Urinary bladder (tissue), 2 donors: ENCODE data around the gene ETDC. TPM values are rescaled to one million over a fixed set of nuclear protein-coding genes. Genes with fewer than 3 reads are reported as not detected.

ENCODE experiments used
- polyA plus RNA-seq: library from polyadenylated mRNA; stranded (reverse); fragments of 200-250 nt; gene quantifications from one replicate; pipeline ENCODE4 v1.2.3, GENCODE V29; 2013
- total RNA-seq: library from RNA; depleted of rRNA; stranded (reverse); fragments of >200 nt; gene quantifications from one replicate; pipeline ENCODE4 v1.2.3, GENCODE V29; 2014
- donor health status: healthy.

Gene ETDC
- total and polyA plus RNA-seq, 2 donors: not detected

Other genes starting within 250 kb of the ETDC start
- 1.8 TPM for gene SMIM10L2B, start 210.8 kb upstream of the ETDC start, total RNA-seq
- 3.0 TPM for gene SMIM10L2B, start 210.8 kb upstream of the ETDC start, polyA plus RNA-seq
- gene ETDB, start 189.0 kb upstream of the ETDC start, total RNA-seq: not detected
- not detected for gene ETDB, start 189.0 kb upstream of the ETDC start, polyA plus RNA-seq
- gene CT55, start 138.1 kb upstream of the ETDC start, total RNA-seq: not detected
- not detected for gene CT55, start 138.1 kb upstream of the ETDC start, polyA plus RNA-seq
- gene ETDA, start 57.4 kb upstream of the ETDC start, total RNA-seq: not detected
- not detected for gene ETDA, start 57.4 kb upstream of the ETDC start, polyA plus RNA-seq
- gene ZNF75D, start 34.6 kb downstream of the ETDC start, total RNA-seq: 19.0 TPM
- gene ZNF75D, start 34.6 kb downstream of the ETDC start, polyA plus RNA-seq: 8.5 TPM
- 27.4 TPM for gene ZNF449, start 35.3 kb downstream of the ETDC start, total RNA-seq
- 3.5 TPM for gene ZNF449, start 35.3 kb downstream of the ETDC start, polyA plus RNA-seq
- gene SMIM10L2A, start 112.5 kb downstream of the ETDC start, total RNA-seq: 0.85 TPM
- 1.4 TPM for gene SMIM10L2A, start 112.5 kb downstream of the ETDC start, polyA plus RNA-seq
- gene INTS6L, start 211.2 kb downstream of the ETDC start, total RNA-seq: 32.3 TPM
- 5.9 TPM for gene INTS6L, start 211.2 kb downstream of the ETDC start, polyA plus RNA-seq